GM21528 (cell line): Measurements from ENCODE around the gene ANGPTL5.
"Not testable (repeated sequence)": the region's sequence is repeated elsewhere in the genome, so short reads cannot be mapped to it uniquely, and the experiment has no call there.

Experiments
- ATAC-seq: cut with Tn5 transposase; IDR thresholded peaks from one replicate; pipeline ENCODE4 v1.9.1; 2021; ENCODE audit warnings: mild to moderate bottlenecking, moderate library complexity; ENCODE audit not compliant: unreplicated experiment, low FRiP score

ANGPTL5 gene

GRCh38 chr11:101894505-101894904, 21.8 kb downstream of the ANGPTL5 start:
- no peak for ATAC-seq

GRCh38 chr11:101889767-101890166, 26.6 kb downstream of the ANGPTL5 start:
- ATAC-seq: no peak

GRCh38 chr11:101885631-101886030, 30.7 kb downstream of the ANGPTL5 start:
- no peak for ATAC-seq

- ATAC-seq: no peak
Measured at GRCh38 chr11:101881586-101881985, 34.7 kb downstream of the ANGPTL5 start.

GRCh38 chr11:101880222-101880621, 36.1 kb downstream of the ANGPTL5 start:
- no peak for ATAC-seq

- no peak for ATAC-seq
Measured at GRCh38 chr11:101872171-101872882, 44.0 kb downstream of the ANGPTL5 start.

GRCh38 chr11:101870510-101870909, 45.8 kb downstream of the ANGPTL5 start:
- ATAC-seq: no peak

GRCh38 chr11:101867951-101868350, 48.4 kb downstream of the ANGPTL5 start:
- no peak for ATAC-seq

GRCh38 chr11:101866619-101867491, 49.5 kb downstream of the ANGPTL5 start:
- no peak for ATAC-seq

- ATAC-seq: no peak
Measured at GRCh38 chr11:101864098-101864497, 52.2 kb downstream of the ANGPTL5 start.

- no peak for ATAC-seq
Measured at GRCh38 chr11:101863361-101863760, 53.0 kb downstream of the ANGPTL5 start.

GRCh38 chr11:101862391-101863233, 53.7 kb downstream of the ANGPTL5 start:
- ATAC-seq: no peak

GRCh38 chr11:101860696-101861427, 55.5 kb downstream of the ANGPTL5 start:
- peak; percentile 82 for ATAC-seq

GRCh38 chr11:101852260-101852659, 64.1 kb downstream of the ANGPTL5 start:
- not testable (repeated sequence) for ATAC-seq

GRCh38 chr11:101848262-101848661, 68.1 kb downstream of the ANGPTL5 start:
- no peak for ATAC-seq

GRCh38 chr11:101844608-101845007, 71.7 kb downstream of the ANGPTL5 start:
- ATAC-seq: no peak

- no peak for ATAC-seq
Measured at GRCh38 chr11:101840704-101841103, 75.6 kb downstream of the ANGPTL5 start.
